Activated CD8-positive, alpha-beta memory T cell treated with anti-CD3 and anti-CD28 coated beads, Interleukin-2, amount 10 ng/mL, durations not matched to agents 7 days and 5 days (primary cell): Measurements from ENCODE around the gene TRAF6. TPM values are rescaled to one million over a fixed set of nuclear protein-coding genes. Genes with fewer than 3 reads are reported as not detected.

Experiments used
- ATAC-seq: fragments of 150-1000 bp; cut with Tn5 transposase; one replicate; pipeline ENCODE4 v1.10.0; 2021; ENCODE audit warnings: moderate library complexity
- CTCF ChIA-PET: fragments of 350-600 bp; sonication (Branson Sonifier 250); formaldehyde crosslinking; loops from one replicate; lab custom pipeline; 2021; ENCODE audit warnings: antibody characterized with exemption; lab: Charles Lee
- DNase-seq: peaks from one replicate; pipeline ENCODE4 v3.0.0-alpha.2; 2020
- H3K27ac Mint-ChIP-seq: one replicate; pipeline ENCODE4 v1.8.0; 2021; ENCODE audit warnings: mild to moderate bottlenecking, mixed read lengths
- H3K27me3 Mint-ChIP-seq: one replicate; pipeline ENCODE4 v1.8.0; 2021; ENCODE audit warnings: mixed read lengths
- H3K36me3 Mint-ChIP-seq: one replicate; pipeline ENCODE4 v1.8.0; 2021; ENCODE audit warnings: mild to moderate bottlenecking, mixed read lengths
- H3K4me1 Mint-ChIP-seq: one replicate; pipeline ENCODE4 v1.8.0; 2021; ENCODE audit warnings: mixed read lengths
- H3K4me3 Mint-ChIP-seq: one replicate; pipeline ENCODE4 v1.8.0; 2021; ENCODE audit warnings: mild to moderate bottlenecking, moderate library complexity, mixed read lengths
- H3K9me3 Mint-ChIP-seq: one replicate; pipeline ENCODE4 v1.8.0; 2022; ENCODE audit warnings: low read depth, mixed read lengths
- total RNA-seq, 2 experiments: library from RNA; stranded (reverse); gene quantifications; one replicate each; pipeline ENCODE4 v1.2.3, GENCODE V29; 2021

The TRAF6 gene
- total RNA-seq, 2 experiments from 2014 or later: 9.1 to 10.9 TPM

DNA sequence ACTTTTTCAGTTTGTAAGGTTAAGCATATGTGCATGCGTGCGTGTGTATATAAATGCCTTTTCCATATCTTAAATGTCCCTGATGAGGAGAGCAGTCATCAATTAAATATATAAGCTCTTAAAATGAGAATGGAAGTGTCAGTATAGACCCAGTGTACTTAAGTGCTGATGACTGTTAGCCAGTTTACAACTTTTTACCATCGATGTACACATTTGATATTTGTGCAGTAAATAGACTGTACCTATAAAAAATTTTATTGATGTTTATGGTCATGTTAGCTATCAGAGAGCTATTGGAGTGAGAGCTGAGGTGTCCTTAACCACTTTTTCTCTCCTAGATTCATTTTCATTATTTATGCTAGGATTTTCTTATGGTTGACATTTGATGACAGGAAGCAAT lies 45.4 kb downstream of the TRAF6 start:
- Mint-ChIP-seq H3K4me3 (no peak overlapping the region), H3K9me3 (no peaks in the 10 kb centered on the region), H3K36me3 (no peaks in the 10 kb centered on the region), H3K27ac (no peak overlapping the region), H3K4me1 (peaks cover 9% of the 10 kb centered on the region), H3K27me3 (peaks cover 10% of the 10 kb centered on the region)
- DNase-seq (no peak), ATAC-seq (no peak)
- CTCF ChIA-PET: interaction anchor here (1.1 kb wide), 1 partner anchor 88 kb away, joined by 3 read pairs; no protein-coding TSS in a partner anchor

DNA sequence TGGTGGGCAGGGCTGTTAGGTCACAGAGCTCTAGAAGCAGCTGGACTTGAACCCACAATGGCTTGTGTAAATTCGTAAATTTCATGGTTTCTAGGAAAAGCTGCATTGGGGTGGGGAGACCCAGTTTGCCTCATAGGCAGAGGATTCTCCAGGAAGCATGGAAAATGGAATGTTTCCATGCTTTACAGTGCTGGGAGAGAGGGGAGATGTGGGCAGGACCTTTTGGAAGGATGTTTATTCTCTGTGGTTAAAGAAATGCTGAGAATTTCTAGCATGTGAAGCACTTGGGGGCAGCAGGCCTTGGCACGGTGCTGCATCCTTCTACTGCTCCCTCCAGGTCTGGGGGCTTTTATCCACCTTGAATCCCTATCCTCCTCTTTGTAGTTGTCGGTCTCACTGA lies 46.3 kb downstream of the TRAF6 start:
- H3K4me3 Mint-ChIP-seq: no peak overlapping the region
- DNase-seq (no peak), ATAC-seq (no peak)
- CTCF ChIA-PET: interaction anchor here (0.8 kb wide), 1 partner anchor 8 kb away, joined by 3 read pairs; no protein-coding TSS in a partner anchor
- peaks cover 11% of the 10 kb centered on the region for H3K4me1 Mint-ChIP-seq
- no peaks in the 10 kb centered on the region for H3K36me3 Mint-ChIP-seq
- H3K9me3 Mint-ChIP-seq: no peaks in the 10 kb centered on the region
- H3K27me3 Mint-ChIP-seq: peaks cover 10% of the 10 kb centered on the region
- H3K27ac Mint-ChIP-seq: no peak overlapping the region

- Mint-ChIP-seq H3K27ac (no peak overlapping the region), H3K4me1 (peaks cover 11% of the 10 kb centered on the region), H3K4me3 (no peak overlapping the region), H3K9me3 (no peaks in the 10 kb centered on the region), H3K27me3 (peaks cover 14% of the 10 kb centered on the region), H3K36me3 (no peaks in the 10 kb centered on the region)
- ATAC-seq: no peak
- CTCF ChIA-PET: interaction anchor here (0.8 to 1.2 kb wide), 2 partner anchors 10 to 25 kb away, joined by 3 read pairs; no protein-coding TSS in a partner anchor
- DNase-seq: no peak
These were observed 47.8 kb downstream of the TRAF6 start for GRCh38 chr11:36462321-36462720.

DNA sequence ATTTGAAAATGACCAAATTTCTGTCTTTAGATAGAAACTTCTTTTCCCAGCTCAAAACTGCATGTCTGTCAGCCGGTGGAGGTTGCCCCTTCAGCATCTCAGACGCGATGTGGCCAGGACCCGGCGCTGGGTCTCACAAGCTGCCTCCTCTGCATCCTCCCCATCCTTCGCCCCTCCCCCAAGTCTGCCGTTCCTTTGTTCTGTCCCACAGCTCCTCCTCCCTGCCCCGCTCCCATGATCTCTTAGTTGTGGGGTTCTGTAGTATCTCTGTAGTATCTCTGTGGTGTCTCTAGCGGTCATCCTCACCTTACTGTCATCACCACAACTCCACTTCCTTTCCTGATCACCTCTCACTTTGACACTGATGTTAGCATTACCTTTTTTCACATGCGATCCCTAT lies 49.9 kb downstream of the TRAF6 start:
- H3K9me3 Mint-ChIP-seq: no peaks in the 10 kb centered on the region
- DNase-seq (no peak), ATAC-seq (peak; percentile 16)
- no peak overlapping the region for H3K27ac Mint-ChIP-seq
- H3K36me3 Mint-ChIP-seq: no peaks in the 10 kb centered on the region
- CTCF ChIA-PET: no interaction called here
- peaks cover 11% of the 10 kb centered on the region for H3K4me1 Mint-ChIP-seq
- H3K4me3 Mint-ChIP-seq: no peak overlapping the region
- peaks cover 14% of the 10 kb centered on the region for H3K27me3 Mint-ChIP-seq

DNA sequence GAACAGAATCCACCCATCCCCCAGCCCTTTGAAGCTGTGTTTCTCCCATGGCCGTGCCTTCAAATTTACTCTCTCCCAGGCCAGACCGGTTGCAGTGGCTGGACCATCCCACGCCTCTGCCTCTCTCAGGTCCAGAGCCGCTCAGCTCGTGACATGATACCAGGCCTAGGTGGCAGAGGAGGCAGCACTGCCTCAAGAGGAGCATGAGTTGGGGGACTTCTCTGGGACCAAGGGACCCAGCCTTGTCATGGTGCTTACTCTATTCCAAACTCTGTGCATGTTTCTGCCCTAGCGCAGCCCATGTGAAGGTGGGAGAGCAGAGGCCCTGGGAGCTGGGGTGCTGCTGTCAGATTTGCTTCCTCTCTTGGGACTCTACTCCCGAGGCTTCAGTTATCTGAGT lies 51.0 kb downstream of the TRAF6 start:
- Mint-ChIP-seq H3K4me1 (peaks cover 11% of the 10 kb centered on the region), H3K36me3 (no peaks in the 10 kb centered on the region), H3K4me3 (no peak overlapping the region), H3K9me3 (no peaks in the 10 kb centered on the region), H3K27ac (no peak overlapping the region), H3K27me3 (peaks cover 14% of the 10 kb centered on the region)
- ATAC-seq (no peak), DNase-seq (no peak)
- CTCF ChIA-PET: interaction anchor here (1.0 kb wide), 1 partner anchor 166 kb away, joined by 3 read pairs; no protein-coding TSS in a partner anchor

GRCh38 chr11:36458129-36458915 lies 51.8 kb downstream of the TRAF6 start:
- Mint-ChIP-seq H3K9me3 (no peaks in the 10 kb centered on the region), H3K4me1 (peaks cover 16% of the 10 kb centered on the region), H3K4me3 (no peak overlapping the region), H3K27me3 (peaks cover 14% of the 10 kb centered on the region), H3K27ac (no peak overlapping the region), H3K36me3 (no peaks in the 10 kb centered on the region)
- no peak for DNase-seq
- CTCF ChIA-PET: no interaction called here
- no peak for ATAC-seq

DNA sequence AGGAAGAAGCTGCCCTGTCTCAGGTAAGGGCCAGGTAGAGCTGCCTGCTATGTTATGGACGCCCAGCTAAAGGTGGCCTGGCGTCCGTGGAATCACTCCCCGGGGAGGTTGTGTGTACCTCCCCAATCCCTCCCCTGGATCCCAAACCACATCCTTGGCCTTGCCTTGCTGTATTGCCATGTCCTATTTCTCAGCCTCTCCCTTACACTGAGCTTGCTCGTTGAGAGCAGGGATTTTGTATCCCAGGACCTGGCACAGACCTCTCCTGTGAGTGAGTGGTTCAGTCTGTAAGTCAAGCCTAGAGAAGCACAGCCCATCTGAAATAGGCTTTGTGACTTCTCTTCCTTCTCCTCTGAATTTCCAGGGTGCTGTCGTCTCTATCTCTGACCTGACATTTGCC lies 53.9 kb downstream of the TRAF6 start:
- H3K9me3 Mint-ChIP-seq: no peaks in the 10 kb centered on the region
- no peak overlapping the region for H3K4me3 Mint-ChIP-seq
- ATAC-seq: no peak
- H3K4me1 Mint-ChIP-seq: peaks cover 33% of the 10 kb centered on the region
- no peak overlapping the region for H3K27ac Mint-ChIP-seq
- CTCF ChIA-PET: no interaction called here
- peaks cover 11% of the 10 kb centered on the region for H3K27me3 Mint-ChIP-seq
- no peak for DNase-seq
- H3K36me3 Mint-ChIP-seq: no peaks in the 10 kb centered on the region

DNA sequence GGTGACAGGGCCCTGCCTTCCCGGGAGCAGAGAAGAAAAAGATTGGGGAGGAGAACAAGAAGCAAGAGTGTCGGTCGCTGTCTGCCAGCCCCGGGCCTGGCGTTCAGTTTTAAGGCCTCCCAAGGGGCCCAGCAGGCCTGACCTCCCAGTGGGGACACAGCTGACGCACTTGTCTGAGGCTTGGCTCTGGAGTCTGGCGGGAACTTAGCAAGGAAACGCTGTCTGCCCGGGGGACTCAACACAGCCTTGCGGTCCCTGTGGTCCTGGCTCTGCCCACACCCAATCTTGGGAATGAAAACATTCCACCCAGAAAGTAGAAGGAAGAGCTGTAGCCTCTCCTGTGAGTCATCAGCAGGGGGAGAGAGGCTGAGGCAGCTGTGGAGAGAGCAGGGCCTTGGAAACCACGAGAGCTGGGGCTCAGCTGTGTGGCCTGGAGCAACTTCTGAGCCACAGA lies 54.4 kb downstream of the TRAF6 start:
- ATAC-seq: no peak
- CTCF ChIA-PET: no interaction called here
- DNase-seq: no peak
- no peak overlapping the region for H3K4me3 Mint-ChIP-seq
- H3K9me3 Mint-ChIP-seq: no peaks in the 10 kb centered on the region
- H3K36me3 Mint-ChIP-seq: no peaks in the 10 kb centered on the region
- no peak overlapping the region for H3K27ac Mint-ChIP-seq
- H3K4me1 Mint-ChIP-seq: peaks cover 31% of the 10 kb centered on the region
- peaks cover 6% of the 10 kb centered on the region for H3K27me3 Mint-ChIP-seq

GRCh38 chr11:36454941-36455631 lies 55.0 kb downstream of the TRAF6 start:
- Mint-ChIP-seq H3K27ac (no peak overlapping the region), H3K9me3 (no peaks in the 10 kb centered on the region), H3K4me1 (peaks cover 25% of the 10 kb centered on the region), H3K27me3 (peaks cover 4% of the 10 kb centered on the region), H3K36me3 (no peaks in the 10 kb centered on the region), H3K4me3 (no peak overlapping the region)
- no peak for ATAC-seq
- no peak for DNase-seq
- CTCF ChIA-PET: no interaction called here

DNA sequence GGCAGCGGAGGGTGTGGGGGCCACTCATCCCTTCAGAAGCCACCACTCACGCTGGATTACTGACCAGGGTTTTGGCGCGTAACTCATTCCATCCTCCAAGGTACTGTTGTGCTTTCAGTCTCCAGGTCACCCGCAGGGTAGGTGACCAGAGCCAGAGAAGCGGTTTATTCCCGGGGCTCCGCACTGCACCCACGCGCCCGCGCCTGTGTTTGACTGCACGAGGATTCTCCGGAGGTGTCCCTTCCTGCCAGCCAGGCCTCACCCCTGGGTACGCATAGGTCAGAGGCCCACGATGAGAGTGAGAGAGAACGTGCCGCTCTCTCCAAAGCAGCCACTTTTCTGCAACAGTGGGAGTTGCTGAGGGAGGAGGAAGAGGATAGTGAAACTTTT lies 55.5 kb downstream of the TRAF6 start:
- CTCF ChIA-PET: no interaction called here
- peaks cover 8% of the 10 kb centered on the region for H3K27me3 Mint-ChIP-seq

GRCh38 chr11:36453678-36454077 lies 56.4 kb downstream of the TRAF6 start:
- H3K4me1 Mint-ChIP-seq: peaks cover 22% of the 10 kb centered on the region
- H3K4me3 Mint-ChIP-seq: no peak overlapping the region
- DNase-seq (no peak), ATAC-seq (no peak)
- H3K27me3 Mint-ChIP-seq: peaks cover 8% of the 10 kb centered on the region
- no peak overlapping the region for H3K27ac Mint-ChIP-seq
- no peaks in the 10 kb centered on the region for H3K9me3 Mint-ChIP-seq
- peaks cover 1% of the 10 kb centered on the region for H3K36me3 Mint-ChIP-seq
- CTCF ChIA-PET: interaction anchor here (0.7 to 1.7 kb wide), 2 partner anchors 12 to 39 kb away, joined by 3 to 8 read pairs; no protein-coding TSS in a partner anchor

More for the DNA sequence above, 55.5 kb downstream of the TRAF6 start:
- ATAC-seq: no peak
- Mint-ChIP-seq H3K4me3 (no peak overlapping the region), H3K27ac (no peak overlapping the region), H3K36me3 (no peaks in the 10 kb centered on the region), H3K9me3 (no peaks in the 10 kb centered on the region), H3K4me1 (peaks cover 22% of the 10 kb centered on the region)
- no peak for DNase-seq

GRCh38 chr11:36452961-36453360 lies 57.1 kb downstream of the TRAF6 start:
- Mint-ChIP-seq H3K4me3 (no peak overlapping the region), H3K4me1 (peaks cover 22% of the 10 kb centered on the region), H3K9me3 (no peaks in the 10 kb centered on the region), H3K36me3 (peaks cover 1% of the 10 kb centered on the region), H3K27ac (no peak overlapping the region), H3K27me3 (peaks cover 8% of the 10 kb centered on the region)
- CTCF ChIA-PET: interaction anchor here (0.7 to 1.7 kb wide), 4 partner anchors 11 to 161 kb away, joined by 3 to 8 read pairs (median 4); no protein-coding TSS in a partner anchor
- ATAC-seq (peak; percentile 31), DNase-seq (no peak)

GRCh38 chr11:36452236-36452940 lies 57.7 kb downstream of the TRAF6 start:
- DNase-seq (peak; percentile 42), ATAC-seq (peak; percentile 34)
- H3K36me3 Mint-ChIP-seq: peaks cover 1% of the 10 kb centered on the region
- H3K27ac Mint-ChIP-seq: no peak overlapping the region
- CTCF ChIA-PET: interaction anchor here (1.3 to 1.7 kb wide), 3 partner anchors 10 to 160 kb away, joined by 3 to 8 read pairs (median 6); no protein-coding TSS in a partner anchor
- H3K4me3 Mint-ChIP-seq: no peak overlapping the region
- no peaks in the 10 kb centered on the region for H3K9me3 Mint-ChIP-seq
- peaks cover 5% of the 10 kb centered on the region for H3K27me3 Mint-ChIP-seq
- H3K4me1 Mint-ChIP-seq: peaks cover 22% of the 10 kb centered on the region
